Tibial nerve (tissue), 4 donors: ENCODE results near the gene SIPA1L3. TPM values are rescaled to one million over a fixed set of nuclear protein-coding genes. Genes with fewer than 3 reads are reported as not detected.
A peak's percentile ranks its signal among the peaks of the same experiment; 100 is the strongest.

Experiments
- DNase-seq, 2 donors: peaks; one replicate each; pipeline ENCODE4 v3.0.0-alpha.2; 2019; ENCODE audit warnings: low spot score in 2 of 2
- H3K27ac ChIP-seq, 4 donors: fragments of 200-600 bp; sonication (generic) in 3 of 4; one replicate each; pipeline ENCODE4 v1.5.1; 2017 to 2019; ENCODE audit warnings: mild to moderate bottlenecking in 1 of 4
- H3K27me3 ChIP-seq, 2 donors: fragments of 200-600 bp; sonication (generic) in 1 of 2; one replicate each; pipeline versions ENCODE4 v1.5.1 to v1.6.0; 2017 to 2019
- H3K36me3 ChIP-seq, 3 donors: fragments of 200-600 bp; sonication (generic); one replicate each; pipeline ENCODE4 v1.5.1; 2018 to 2019
- H3K4me1 ChIP-seq, 4 donors: fragments of 200-600 bp; sonication (generic) in 3 of 4; one replicate each; pipeline ENCODE4 v1.5.1; 2017 to 2019
- H3K4me3 ChIP-seq, 4 donors: fragments of 200-600 bp; sonication (generic) in 3 of 4; one replicate each; pipeline ENCODE4 v1.5.1; 2017 to 2019; ENCODE audit warnings: mild to moderate bottlenecking in 1 of 4, moderate library complexity in 1 of 4
- H3K9me3 ChIP-seq, 4 donors: fragments of 200-600 bp; sonication (generic) in 3 of 4; one replicate each; pipeline ENCODE4 v1.5.1; 2017 to 2019
- EP300 ChIP-seq, 2 donors: sonication (generic); formaldehyde crosslinking; IDR thresholded peaks; one replicate each; pipeline ENCODE4 v1.6.1; 2017; ENCODE audit warnings: antibody characterized with exemption in 2 of 2, mild to moderate bottlenecking in 1 of 2
- POLR2A ChIP-seq, 2 donors: fragments of 450-650 bp; IDR thresholded peaks; one replicate each; pipeline ENCODE4 v1.6.1; 2017; ENCODE audit warnings: antibody characterized with exemption in 2 of 2, mild to moderate bottlenecking in 2 of 2, moderate library complexity in 2 of 2
- WGBS, 2 donors: methylation state at CpG; one replicate each; pipeline ENCODE4 v1.1.5; 2018; 5-methylcytosine and 5-hydroxymethylcytosine counted together
- total RNA-seq, 4 donors: library from RNA; depleted of rRNA; stranded (reverse); fragments of >200 nt; gene quantifications; one replicate each; pipeline ENCODE4 v1.1.0, GENCODE V29; 2016
- TF ChIP-seq, protein P1 (sequence below), 5 experiments: fragments of 200-600 bp in 3 of 5; fragments of 450-650 bp in 2 of 5; sonication (generic) in 3 of 5; IDR thresholded peaks; one replicate each; pipeline ENCODE4 v1.5.1; 2016 to 2019; ENCODE audit warnings: antibody characterized with exemption in 5 of 5, mild to moderate bottlenecking in 3 of 5, moderate library complexity in 2 of 5

Gene SIPA1L3
- total RNA-seq, 4 donors from 2014 or later = 8.3 to 43.9 (median 17.0) TPM

DNA sequence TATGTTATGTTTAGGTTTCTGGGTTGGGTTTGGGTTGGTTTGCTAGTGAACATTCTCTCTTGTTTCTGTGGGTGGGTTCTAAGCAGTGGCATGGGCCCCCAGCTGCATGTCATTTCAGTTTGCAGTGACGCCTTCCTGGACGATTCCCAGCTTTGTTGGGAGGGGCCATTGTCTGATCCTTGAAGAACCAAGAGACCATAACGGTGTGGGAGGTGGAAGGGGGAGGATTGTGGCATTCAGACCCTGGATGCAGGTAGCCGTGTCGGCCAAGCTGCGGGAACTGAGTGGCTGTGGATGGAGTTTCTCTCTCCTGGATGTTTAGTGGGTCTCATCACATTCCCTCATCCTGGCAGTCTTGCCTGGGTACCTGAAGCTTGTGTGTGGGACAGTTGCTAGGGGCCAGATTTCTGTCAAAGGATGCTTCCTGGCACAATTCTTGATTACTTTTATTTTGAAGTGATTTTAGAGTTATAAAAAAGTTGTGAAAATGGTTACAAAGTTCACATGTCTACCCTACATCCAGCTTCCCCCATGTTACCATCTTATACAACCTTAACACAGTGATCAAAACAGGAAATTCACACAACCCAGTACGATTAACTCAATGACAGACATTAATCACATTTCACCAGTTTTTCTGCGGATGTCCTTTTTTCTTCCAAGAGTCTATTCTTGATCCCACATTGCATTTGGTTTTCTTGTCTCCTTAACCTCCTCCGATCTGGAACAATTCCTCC, 123.8 kb downstream of the SIPA1L3 start:
- no peak for TF ChIP-seq EP300 (IDR thresholded peaks at IDR 0.05)
- TF ChIP-seq POLR2A (IDR thresholded peaks at IDR 0.05) = no peak
- DNase-seq = no peak
- H3K9me3 ChIP-seq = no peaks in the 10 kb centered on the region
- WGBS, 2 donors = 85 to 86% methylated on average over 9 of the region's 9 CpGs
- no peaks in the 10 kb centered on the region for H3K27me3 ChIP-seq
- H3K36me3 ChIP-seq = peaks cover 0 to 18% (median 0%) of the 10 kb centered on the region in 3 donors
- H3K4me1 ChIP-seq = peaks cover 0 to 27% (median 3%) of the 10 kb centered on the region in 4 donors
- H3K4me3 ChIP-seq = no peak overlapping the region
- no peak overlapping the region for H3K27ac ChIP-seq

DNA sequence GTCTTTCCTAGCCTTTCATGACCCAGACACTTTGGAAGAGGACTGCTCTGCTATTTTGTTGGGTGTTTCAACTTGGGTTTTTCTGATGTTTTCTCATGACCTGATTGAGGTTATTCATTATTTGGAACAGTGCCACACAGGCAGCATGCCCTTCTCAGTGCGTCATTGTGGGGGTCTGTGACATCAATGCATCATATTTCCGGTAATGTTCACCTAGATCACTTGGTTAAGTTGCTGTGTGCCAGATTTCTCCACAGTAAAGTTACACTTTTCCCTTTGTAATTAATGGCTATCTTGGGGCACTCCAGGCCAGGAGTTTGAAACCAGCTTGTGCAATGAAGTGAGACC, 124.4 kb downstream of the SIPA1L3 start:
- no peak overlapping the region for H3K4me3 ChIP-seq
- no peaks in the 10 kb centered on the region for H3K27me3 ChIP-seq
- H3K9me3 ChIP-seq = no peaks in the 10 kb centered on the region
- H3K36me3 ChIP-seq = peaks cover 0 to 18% (median 0%) of the 10 kb centered on the region in 3 donors
- DNase-seq = no peak
- H3K27ac ChIP-seq = no peak overlapping the region
- peaks cover 0 to 29% (median 5%) of the 10 kb centered on the region in 4 donors for H3K4me1 ChIP-seq
- TF ChIP-seq EP300 (IDR thresholded peaks at IDR 0.05) = no peak
- no peak for TF ChIP-seq POLR2A (IDR thresholded peaks at IDR 0.05)
- TF ChIP-seq, protein P1, sequence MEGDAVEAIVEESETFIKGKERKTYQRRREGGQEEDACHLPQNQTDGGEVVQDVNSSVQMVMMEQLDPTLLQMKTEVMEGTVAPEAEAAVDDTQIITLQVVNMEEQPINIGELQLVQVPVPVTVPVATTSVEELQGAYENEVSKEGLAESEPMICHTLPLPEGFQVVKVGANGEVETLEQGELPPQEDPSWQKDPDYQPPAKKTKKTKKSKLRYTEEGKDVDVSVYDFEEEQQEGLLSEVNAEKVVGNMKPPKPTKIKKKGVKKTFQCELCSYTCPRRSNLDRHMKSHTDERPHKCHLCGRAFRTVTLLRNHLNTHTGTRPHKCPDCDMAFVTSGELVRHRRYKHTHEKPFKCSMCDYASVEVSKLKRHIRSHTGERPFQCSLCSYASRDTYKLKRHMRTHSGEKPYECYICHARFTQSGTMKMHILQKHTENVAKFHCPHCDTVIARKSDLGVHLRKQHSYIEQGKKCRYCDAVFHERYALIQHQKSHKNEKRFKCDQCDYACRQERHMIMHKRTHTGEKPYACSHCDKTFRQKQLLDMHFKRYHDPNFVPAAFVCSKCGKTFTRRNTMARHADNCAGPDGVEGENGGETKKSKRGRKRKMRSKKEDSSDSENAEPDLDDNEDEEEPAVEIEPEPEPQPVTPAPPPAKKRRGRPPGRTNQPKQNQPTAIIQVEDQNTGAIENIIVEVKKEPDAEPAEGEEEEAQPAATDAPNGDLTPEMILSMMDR (IDR thresholded peaks at IDR 0.05) = no peak
- 88 to 90% methylated on average over 2 of the region's 2 CpGs for WGBS, 2 donors

DNA sequence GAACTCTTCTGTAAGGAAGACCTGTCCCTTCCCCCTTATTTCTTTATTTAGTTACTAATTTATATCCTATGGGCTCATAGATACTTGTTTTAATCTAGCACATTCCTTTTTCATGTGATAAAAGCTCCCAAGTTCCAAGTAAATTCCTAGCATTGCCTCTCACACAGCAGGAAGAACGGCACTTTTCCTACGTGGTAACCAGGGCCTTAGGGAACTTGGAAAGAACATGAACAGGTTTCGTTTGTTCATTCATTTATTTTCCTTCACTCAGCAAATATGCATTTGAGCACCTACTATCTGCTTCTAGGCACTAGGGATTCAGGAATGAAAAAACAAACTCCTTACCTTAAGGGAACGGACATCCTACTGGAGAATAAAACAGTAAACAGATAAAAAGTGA, 125.1 kb downstream of the SIPA1L3 start:
- Histone ChIP-seq H3K4me1 (peaks cover 0 to 36% (median 6%) of the 10 kb centered on the region in 4 donors), H3K36me3 (peaks cover 0 to 18% (median 0%) of the 10 kb centered on the region in 3 donors), H3K27ac (no peak overlapping the region), H3K4me3 (no peak overlapping the region), H3K27me3 (no peaks in the 10 kb centered on the region), H3K9me3 (no peaks in the 10 kb centered on the region)
- TF ChIP-seq EP300 (IDR thresholded peaks at IDR 0.05) = no peak
- no peak for DNase-seq
- WGBS, 2 donors = 56 to 67% methylated on average over 4 of the region's 4 CpGs

DNA sequence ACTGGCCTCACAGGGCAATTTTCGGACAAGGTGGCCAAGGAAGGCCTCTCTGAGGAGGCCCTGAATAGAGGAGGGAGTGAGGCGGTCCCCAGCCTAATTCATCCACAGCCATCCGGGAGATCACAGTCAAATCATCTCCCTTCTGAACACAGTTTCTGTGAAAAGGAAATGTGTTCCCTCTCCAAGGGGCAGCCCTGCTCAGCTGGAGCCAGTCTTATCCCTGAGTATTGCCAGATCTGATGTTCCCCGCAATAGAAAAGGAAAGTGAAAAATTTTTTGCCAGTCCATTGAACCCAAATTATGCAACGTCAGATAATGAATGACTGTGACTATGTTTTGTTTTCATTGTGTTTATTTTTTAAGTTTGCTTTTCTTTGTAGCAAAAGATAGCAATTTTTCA, 125.9 kb downstream of the SIPA1L3 start:
- H3K36me3 ChIP-seq = peaks cover 0 to 18% (median 0%) of the 10 kb centered on the region in 3 donors
- no peak for DNase-seq
- no peaks in the 10 kb centered on the region for H3K9me3 ChIP-seq
- no peak overlapping the region for H3K27ac ChIP-seq
- no peaks in the 10 kb centered on the region for H3K27me3 ChIP-seq
- 63 to 72% methylated on average over 5 of the region's 5 CpGs for WGBS, 2 donors
- H3K4me1 ChIP-seq = peaks cover 0 to 36% (median 6%) of the 10 kb centered on the region in 4 donors
- no peak overlapping the region for H3K4me3 ChIP-seq
- no peak for TF ChIP-seq EP300 (IDR thresholded peaks at IDR 0.05)
- TF ChIP-seq POLR2A (IDR thresholded peaks at IDR 0.05) = no peak
- TF ChIP-seq, protein P1 (IDR thresholded peaks at IDR 0.05) = no peak

DNA sequence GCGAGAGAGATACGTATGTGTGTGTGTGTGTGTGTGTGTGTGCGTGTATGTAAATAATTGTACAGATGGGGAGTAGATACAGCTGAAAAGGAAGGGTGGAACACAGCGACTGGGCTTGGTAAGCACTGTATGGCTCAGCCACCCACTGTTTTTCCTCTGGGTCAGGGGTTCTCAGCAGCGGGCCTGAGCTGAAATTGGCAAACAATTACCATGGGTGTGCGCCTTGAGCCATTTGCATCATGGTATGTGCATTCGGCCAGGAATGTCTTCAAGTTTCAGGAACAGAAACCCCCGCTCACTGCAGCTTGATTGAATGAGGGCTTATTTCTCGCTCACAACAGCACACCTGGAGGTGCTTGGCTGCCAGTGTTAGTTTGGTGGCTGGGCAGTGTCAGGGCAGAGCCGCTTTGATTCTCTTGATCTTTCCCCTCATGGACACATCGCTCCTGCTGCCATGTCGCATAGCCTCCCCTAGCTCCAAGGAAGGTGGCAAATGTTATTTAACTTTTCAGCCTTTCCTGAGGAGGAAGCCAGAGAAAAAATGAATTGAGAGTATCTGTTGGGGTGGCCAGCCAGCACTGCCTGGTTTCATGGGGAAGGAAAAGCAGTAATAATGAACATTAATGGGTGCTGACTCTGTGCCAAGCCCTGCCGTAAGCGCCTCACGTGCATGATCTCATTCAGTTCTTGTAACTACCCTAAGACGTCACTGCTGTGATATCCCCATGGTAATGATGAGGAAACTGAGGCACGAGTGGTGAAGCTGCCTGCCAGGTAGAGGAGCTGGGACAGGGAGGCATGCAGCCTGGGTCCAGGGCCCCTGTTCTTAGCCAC, 126.9 kb downstream of the SIPA1L3 start:
- WGBS, 2 donors = 53 to 66% methylated on average over 15 to 17 of the region's 17 CpGs
- Histone ChIP-seq H3K4me1 (peaks cover 0 to 35% (median 6%) of the 10 kb centered on the region in 4 donors), H3K4me3 (no peak overlapping the region), H3K9me3 (no peaks in the 10 kb centered on the region), H3K27me3 (no peaks in the 10 kb centered on the region), H3K36me3 (peaks cover 0 to 18% (median 0%) of the 10 kb centered on the region in 3 donors), H3K27ac (peak overlapping the region in 1 of 4 donors; percentile 50)
- DNase-seq = peak in 1 of 2 donors; percentile 33
- no peak for TF ChIP-seq POLR2A (IDR thresholded peaks at IDR 0.05)
- peak in 1 of 2 donors; percentile 25 for TF ChIP-seq EP300 (IDR thresholded peaks at IDR 0.05)

DNA sequence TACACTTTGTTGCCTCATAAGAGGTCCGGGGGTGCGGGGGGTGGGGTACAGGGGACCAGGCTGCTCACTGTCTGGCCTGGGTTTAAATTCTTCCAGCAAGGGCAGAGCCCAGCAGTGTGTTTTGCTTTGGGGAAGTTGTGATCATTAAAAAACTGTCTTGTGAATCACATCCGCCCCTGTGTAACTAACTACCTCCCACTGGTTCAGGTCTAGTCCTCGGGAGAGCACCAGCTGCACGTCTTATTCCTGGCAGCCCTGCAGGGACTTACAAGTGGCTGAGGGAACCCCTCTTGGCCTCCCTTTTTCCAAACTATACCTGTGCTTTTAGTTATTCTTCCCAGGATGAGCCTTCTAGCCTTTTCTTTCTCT, 127.5 kb downstream of the SIPA1L3 start:
- Histone ChIP-seq H3K27ac (peak overlapping the region in 1 of 4 donors; percentile 50), H3K9me3 (no peaks in the 10 kb centered on the region), H3K27me3 (no peaks in the 10 kb centered on the region), H3K4me3 (no peak overlapping the region), H3K36me3 (peaks cover 0 to 14% (median 0%) of the 10 kb centered on the region in 3 donors), H3K4me1 (peaks cover 0 to 29% (median 6%) of the 10 kb centered on the region in 4 donors)
- no peak for DNase-seq
- TF ChIP-seq POLR2A (IDR thresholded peaks at IDR 0.05) (no peak), EP300 (IDR thresholded peaks at IDR 0.05) (no peak)
- TF ChIP-seq, protein P1 (IDR thresholded peaks at IDR 0.05) = no peak
- 74 to 75% methylated on average over 4 to 5 of the region's 5 CpGs for WGBS, 2 donors
